OCI-LY3 (cell line): ENCODE measurements around the gene GRAMD1A.

Source experiments
- H2AFZ ChIP-seq: fragments of 200-600, 300-600 bp; shearing (Covaris generic); 2 replicates; pipeline ENCODE4 v1.6.0; 2014; ENCODE audit warnings: antibody characterized with exemption, low read depth, low read length
- H3K27ac ChIP-seq: fragments of 200-600, 300-600 bp; sonication (generic); 2 replicates; pipeline ENCODE4 v1.5.1; 2014; ENCODE audit warnings: mild to moderate bottlenecking, low read length, moderate library complexity, mixed read lengths
- H3K27me3 ChIP-seq: fragments of 200-600, 300-600 bp; sonication (generic); 2 replicates; pipeline ENCODE4 v1.6.1; 2014; ENCODE audit warnings: low read depth, low read length, mixed read lengths
- H3K36me3 ChIP-seq: fragments of 200-600, 300-600 bp; sonication (generic); replicated peaks from 2 replicates; pipeline ENCODE3; 2014; ENCODE audit warnings: low read depth, low read length, mixed read lengths
- H3K4me1 ChIP-seq: fragments of 300-600, 200-600 bp; sonication (generic); 2 replicates; pipeline ENCODE4 v1.6.1; 2014; ENCODE audit warnings: low read length, mixed read lengths
- H3K4me2 ChIP-seq: fragments of 200-600, 300-600 bp; sonication (generic); 2 replicates; pipeline ENCODE4 v1.6.1; 2014; ENCODE audit warnings: low read length, mixed read lengths
- H3K4me3 ChIP-seq: fragments of 300-600, 200-600 bp; sonication (generic); 2 replicates; pipeline ENCODE4 v1.5.1; 2014; ENCODE audit warnings: antibody characterized with exemption, mild to moderate bottlenecking, low read length, moderate library complexity
- H3K79me2 ChIP-seq: fragments of 300-600, 200-600 bp; shearing (Covaris generic); 2 replicates; pipeline ENCODE4 v1.6.1; 2014; ENCODE audit warnings: mild to moderate bottlenecking, low read length, mixed read lengths
- H3K9ac ChIP-seq: fragments of 300-600, 200-600 bp; shearing (Covaris generic); 2 replicates; pipeline ENCODE4 v1.6.0; 2014; ENCODE audit warnings: mild to moderate bottlenecking, low read length, moderate library complexity
- H3K9me3 ChIP-seq: fragments of 200-600, 300-600 bp; shearing (Covaris generic); 2 replicates; pipeline ENCODE4 v1.6.1; 2014; ENCODE audit warnings: low read length, mixed read lengths; ENCODE audit not compliant: insufficient read depth
- H4K20me1 ChIP-seq: fragments of 200-600, 300-600 bp; sonication (generic); 2 replicates; pipeline ENCODE4 v1.6.1; 2016; ENCODE audit warnings: low read length, mixed read lengths; ENCODE audit not compliant: insufficient read depth
- EZH2phosphoT487 ChIP-seq: fragments of 200-600 bp; shearing (Covaris generic); IDR thresholded peaks from 2 replicates; pipeline ENCODE4 v1.6.1; 2018; ENCODE audit warnings: antibody characterized with exemption, mixed run types, low read depth
- TF ChIP-seq, protein P1 (sequence below): fragments of 200-600, 300-600 bp; sonication (generic); IDR thresholded peaks from 2 replicates; pipeline ENCODE4 v1.5.1; 2014; ENCODE audit warnings: antibody characterized with exemption, low read length, low read depth

The GRAMD1A gene

DNA sequence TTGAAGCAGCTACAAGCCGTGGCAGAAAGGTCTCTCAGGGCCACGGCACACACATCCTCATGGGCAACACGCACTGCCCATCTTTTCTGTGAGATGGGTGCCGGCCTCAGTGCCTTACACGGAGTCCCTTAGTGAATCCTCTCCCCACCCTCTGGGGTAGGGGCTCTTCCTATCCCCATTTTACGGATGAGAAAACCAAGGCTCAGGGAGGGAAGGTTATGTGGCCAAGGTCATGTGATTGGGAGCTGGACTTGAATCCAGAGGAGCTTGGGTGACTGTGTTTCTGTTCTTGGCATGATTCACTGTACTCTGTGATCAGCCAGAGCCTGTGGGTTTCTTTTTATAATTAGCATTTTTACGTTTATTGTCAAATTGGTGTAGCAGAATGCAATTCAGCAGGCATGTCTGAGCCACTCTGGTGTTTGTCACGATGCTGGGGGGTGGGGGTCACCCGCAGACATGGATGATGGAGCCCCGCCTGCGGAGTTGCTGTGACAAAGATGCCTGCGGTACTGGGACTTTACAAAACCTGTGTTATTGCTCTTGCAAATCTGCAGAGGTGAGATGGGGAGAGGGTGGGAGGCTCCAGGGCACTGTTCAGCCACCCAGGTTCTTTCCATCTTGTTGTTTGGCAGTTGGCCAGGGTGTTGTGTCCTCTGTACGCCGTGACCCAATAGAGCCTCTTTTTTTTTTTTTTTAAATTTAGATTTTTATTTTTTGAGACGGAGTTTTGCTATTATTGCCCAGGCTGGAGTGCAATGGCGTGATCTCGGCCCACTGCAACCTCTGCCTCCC, 34.7 kb downstream of the GRAMD1A start:
- Histone ChIP-seq H3K4me2 (no peak overlapping the region), H3K79me2 (no peaks in the 10 kb centered on the region), H3K27ac (no peak overlapping the region), H3K36me3 (no peaks in the 10 kb centered on the region), H3K27me3 (0 out of 2 replicates have a peak, but pooled peaks cover 5% of the 10 kb centered on the region), H3K4me3 (no peak overlapping the region), H3K9me3 (no peaks in the 10 kb centered on the region), H2AFZ (no peak overlapping the region), H3K4me1 (no peaks in the 10 kb centered on the region), H4K20me1 (no peaks in the 10 kb centered on the region), H3K9ac (no peak overlapping the region)
- TF ChIP-seq, protein P1, sequence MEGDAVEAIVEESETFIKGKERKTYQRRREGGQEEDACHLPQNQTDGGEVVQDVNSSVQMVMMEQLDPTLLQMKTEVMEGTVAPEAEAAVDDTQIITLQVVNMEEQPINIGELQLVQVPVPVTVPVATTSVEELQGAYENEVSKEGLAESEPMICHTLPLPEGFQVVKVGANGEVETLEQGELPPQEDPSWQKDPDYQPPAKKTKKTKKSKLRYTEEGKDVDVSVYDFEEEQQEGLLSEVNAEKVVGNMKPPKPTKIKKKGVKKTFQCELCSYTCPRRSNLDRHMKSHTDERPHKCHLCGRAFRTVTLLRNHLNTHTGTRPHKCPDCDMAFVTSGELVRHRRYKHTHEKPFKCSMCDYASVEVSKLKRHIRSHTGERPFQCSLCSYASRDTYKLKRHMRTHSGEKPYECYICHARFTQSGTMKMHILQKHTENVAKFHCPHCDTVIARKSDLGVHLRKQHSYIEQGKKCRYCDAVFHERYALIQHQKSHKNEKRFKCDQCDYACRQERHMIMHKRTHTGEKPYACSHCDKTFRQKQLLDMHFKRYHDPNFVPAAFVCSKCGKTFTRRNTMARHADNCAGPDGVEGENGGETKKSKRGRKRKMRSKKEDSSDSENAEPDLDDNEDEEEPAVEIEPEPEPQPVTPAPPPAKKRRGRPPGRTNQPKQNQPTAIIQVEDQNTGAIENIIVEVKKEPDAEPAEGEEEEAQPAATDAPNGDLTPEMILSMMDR = no peak
- TF ChIP-seq EZH2phosphoT487 = no peak

- Histone ChIP-seq H3K27me3 (peaks cover 4% of the 10 kb centered on the region; the same call in 1 of the 2 replicates), H3K4me3 (no peak overlapping the region), H2AFZ (no peak overlapping the region), H3K4me1 (no peaks in the 10 kb centered on the region), H4K20me1 (no peaks in the 10 kb centered on the region), H3K9ac (no peak overlapping the region), H3K9me3 (no peaks in the 10 kb centered on the region), H3K36me3 (no peaks in the 10 kb centered on the region), H3K4me2 (no peak overlapping the region), H3K79me2 (no peaks in the 10 kb centered on the region), H3K27ac (no peak overlapping the region)
- TF ChIP-seq, protein P1 = no peak
- no peak for TF ChIP-seq EZH2phosphoT487
Observed at GRCh38 chr19:35037716-35038622, 37.8 kb downstream of the GRAMD1A start.

DNA sequence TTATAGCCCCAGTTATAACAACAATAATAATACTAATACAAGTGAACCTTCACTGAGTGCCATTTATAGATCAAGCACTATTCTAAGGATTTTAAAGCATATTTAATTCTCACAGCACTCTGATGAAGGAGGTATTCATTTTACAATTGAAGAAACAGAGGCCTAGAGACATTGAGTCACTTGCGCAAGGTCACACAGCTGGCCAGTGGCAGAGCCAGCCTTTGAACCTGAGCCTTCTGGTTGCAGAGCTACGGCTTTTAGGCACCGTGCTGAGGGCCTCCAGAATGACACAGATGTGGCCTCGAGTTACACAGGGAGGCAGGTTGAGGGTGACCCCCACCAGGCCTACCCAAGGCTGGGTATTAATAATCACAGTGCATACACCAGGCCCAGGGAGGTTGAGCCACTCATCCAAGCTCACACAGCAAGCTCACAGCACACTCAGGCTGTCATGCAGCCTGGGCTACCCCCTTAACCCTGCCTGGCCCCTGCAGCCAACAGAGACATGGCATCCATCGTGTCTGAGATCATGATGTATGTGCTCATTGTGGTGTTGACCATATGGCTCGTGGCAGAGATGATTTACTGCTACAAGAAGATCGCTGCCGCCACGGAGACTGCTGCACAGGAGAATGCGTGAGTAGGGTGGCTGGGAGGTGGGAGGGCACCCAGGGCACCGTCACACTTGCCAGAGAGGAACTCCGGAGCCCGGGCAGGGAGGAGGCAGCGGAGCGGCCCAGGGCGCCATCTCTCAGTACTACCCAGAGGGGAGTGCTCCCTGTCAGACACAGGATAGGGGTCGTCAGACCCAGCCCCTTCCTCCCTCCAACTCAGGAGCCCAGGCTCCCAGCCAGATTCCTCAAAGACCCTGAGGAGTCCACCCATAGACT, 38.7 kb downstream of the GRAMD1A start:
- Histone ChIP-seq H3K4me1 (no peaks in the 10 kb centered on the region), H3K27me3 (peaks cover 13% of the 10 kb centered on the region), H3K4me2 (no peak overlapping the region), H3K79me2 (no peaks in the 10 kb centered on the region), H3K9me3 (no peaks in the 10 kb centered on the region), H3K4me3 (no peak overlapping the region), H3K36me3 (no peaks in the 10 kb centered on the region), H3K9ac (no peak overlapping the region), H2AFZ (no peak overlapping the region), H4K20me1 (no peaks in the 10 kb centered on the region), H3K27ac (no peak overlapping the region)
- no peak for TF ChIP-seq EZH2phosphoT487
- TF ChIP-seq, protein P1 = no peak
